HepG2 (cell line): ENCODE results near the gene RAD1. TPM values are rescaled to one million over a fixed set of nuclear protein-coding genes. Genes with fewer than 3 reads are reported as not detected.

Source experiments
- CCAR2 ChIP-seq: fragments of 200-400 bp; formaldehyde crosslinking; optimal IDR thresholded peaks from 2 replicates; pipeline ENCODE3; 2018; ENCODE audit warnings: low read depth, mild to moderate bottlenecking, low read length, moderate library complexity
- ETV6 ChIP-seq: sonication (generic); formaldehyde crosslinking; conservative IDR thresholded peaks from 2 replicates; pipeline ENCODE4 v1.4.0; 2020; ENCODE audit warnings: missing genetic modification reagents
- GTF3A ChIP-seq: sonication (generic); formaldehyde crosslinking; conservative IDR thresholded peaks from 2 replicates; pipeline ENCODE4 v1.4.0; 2020; ENCODE audit warnings: mild to moderate bottlenecking, missing genetic modification reagents
- HDAC6 ChIP-seq: fragments of 200-600 bp; sonication (generic); IDR thresholded peaks from 2 replicates; pipeline ENCODE4 v1.7.0; 2017; ENCODE audit warnings: mild to moderate bottlenecking, antibody characterized with exemption, low read length, low read depth
- MAX ChIP-seq: IDR thresholded peaks from 2 replicates; pipeline ENCODE4 v1.6.1; 2012; ENCODE audit warnings: inconsistent platforms
- NAIF1 ChIP-seq: sonication (generic); formaldehyde crosslinking; IDR thresholded peaks from 2 replicates; pipeline ENCODE4 v1.5.0; 2020; ENCODE audit warnings: mild to moderate bottlenecking, missing genetic modification reagents, borderline replicate concordance
- PCBP2 ChIP-seq: fragments of 200-400 bp; formaldehyde crosslinking; optimal IDR thresholded peaks from 2 replicates; pipeline ENCODE3; 2018; ENCODE audit warnings: low read length, low read depth; ENCODE audit not compliant: poor library complexity, severe bottlenecking
- PPARG ChIP-seq: conservative IDR thresholded peaks from 2 replicates; pipeline ENCODE4 v1.6.1; 2016; ENCODE audit warnings: missing biosample characterization, missing genetic modification reagents
- ZBTB33 ChIP-seq: sonication (generic); formaldehyde crosslinking; IDR thresholded peaks from 2 replicates; pipeline ENCODE4 v1.4.0; 2020; ENCODE audit warnings: missing genetic modification reagents
- ZGPAT ChIP-seq: IDR thresholded peaks from 2 replicates; pipeline ENCODE4 v1.6.1; 2016; ENCODE audit warnings: mild to moderate bottlenecking
- ZNF12 ChIP-seq: sonication (generic); formaldehyde crosslinking; IDR thresholded peaks from 2 replicates; pipeline ENCODE4 v1.5.0; 2020; ENCODE audit warnings: missing genetic modification reagents
- ZNF142 ChIP-seq: sonication (generic); formaldehyde crosslinking; IDR thresholded peaks from 2 replicates; pipeline ENCODE4 v1.4.0; 2020; ENCODE audit warnings: missing genetic modification reagents
- ZNF337 ChIP-seq: sonication (generic); formaldehyde crosslinking; IDR thresholded peaks from 2 replicates; pipeline ENCODE4 v1.5.1; 2020; ENCODE audit warnings: missing genetic modification reagents, low read depth, mild to moderate bottlenecking, borderline replicate concordance
- ZNF547 ChIP-seq: sonication (generic); formaldehyde crosslinking; IDR thresholded peaks from 2 replicates; pipeline ENCODE4 v1.5.1; 2020; ENCODE audit warnings: mild to moderate bottlenecking, missing genetic modification reagents
- ZNF644 ChIP-seq: IDR thresholded peaks from 2 replicates; pipeline ENCODE4 v1.6.1; 2016; ENCODE audit warnings: low read depth
- ZNF777 ChIP-seq: sonication (generic); formaldehyde crosslinking; IDR thresholded peaks from 2 replicates; pipeline ENCODE4 v1.4.0; 2020; ENCODE audit warnings: missing genetic modification reagents
- ZNF878 ChIP-seq: sonication (generic); formaldehyde crosslinking; IDR thresholded peaks from 2 replicates; pipeline ENCODE4 v1.8.1; 2023; ENCODE audit warnings: mild to moderate bottlenecking, missing genetic modification reagents, moderate library complexity
- polyA plus RNA-seq, 8 experiments: library from polyadenylated mRNA; depleted of rRNA in 3 of 8; stranded (reverse) in 7 of 8; unstranded in 1 of 8; fragments of >200 nt; fragmentation: Illumina TruSeq in 4 of 8; extraction: Trizol in 4 of 8; gene quantifications; 2 replicates each; pipeline versions ENCODE4 v1.2.1 to v1.2.3, GENCODE V29; 2011 to 2016; ENCODE audit warnings: low read depth in 4 of 8, missing spikeins in 1 of 8, mixed read lengths in 1 of 8; ENCODE audit not compliant: insufficient read depth in 1 of 8
- total RNA-seq, 5 experiments: library from RNA; depleted of rRNA; stranded (reverse); fragments of >200 nt; fragmentation: Illumina TruSeq; extraction: Trizol; gene quantifications; 2 replicates each; pipeline ENCODE4 v1.2.3, GENCODE V29; 2016; ENCODE audit warnings: low read depth in 1 of 5
- TF ChIP-seq, protein P1 (sequence below): sonication (generic); formaldehyde crosslinking; IDR thresholded peaks from 2 replicates; pipeline ENCODE4 v1.4.0; 2020; ENCODE audit warnings: missing genetic modification reagents

Gene RAD1
- total and polyA plus RNA-seq, 2 of the 13 experiments (the other 11 are each of a cell fraction or from before 2014, with no cell fraction given), result 14.7 to 39.1 TPM

- TF ChIP-seq, protein P1, sequence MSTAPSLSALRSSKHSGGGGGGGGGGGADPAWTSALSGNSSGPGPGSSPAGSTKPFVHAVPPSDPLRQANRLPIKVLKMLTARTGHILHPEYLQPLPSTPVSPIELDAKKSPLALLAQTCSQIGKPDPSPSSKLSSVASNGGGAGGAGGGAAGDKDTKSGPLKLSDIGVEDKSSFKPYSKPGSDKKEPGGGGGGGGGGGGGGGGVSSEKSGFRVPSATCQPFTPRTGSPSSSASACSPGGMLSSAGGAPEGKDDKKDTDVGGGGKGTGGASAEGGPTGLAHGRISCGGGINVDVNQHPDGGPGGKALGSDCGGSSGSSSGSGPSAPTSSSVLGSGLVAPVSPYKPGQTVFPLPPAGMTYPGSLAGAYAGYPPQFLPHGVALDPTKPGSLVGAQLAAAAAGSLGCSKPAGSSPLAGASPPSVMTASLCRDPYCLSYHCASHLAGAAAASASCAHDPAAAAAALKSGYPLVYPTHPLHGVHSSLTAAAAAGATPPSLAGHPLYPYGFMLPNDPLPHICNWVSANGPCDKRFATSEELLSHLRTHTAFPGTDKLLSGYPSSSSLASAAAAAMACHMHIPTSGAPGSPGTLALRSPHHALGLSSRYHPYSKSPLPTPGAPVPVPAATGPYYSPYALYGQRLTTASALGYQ (CRISPR knock-in tag), result peak; percentile 66
- TF ChIP-seq PCBP2 (no peak), ZNF547 (no peak; the same call in 1 of the 2 replicates), ZGPAT (CRISPR knock-in tag) (peak; percentile 86), ZNF12 (CRISPR knock-in tag) (no peak), ETV6 (CRISPR knock-in tag) (0 out of 2 replicates have a peak, but pooled peaks have one; percentile 26), PPARG (CRISPR knock-in tag) (peak; percentile 27; the same call in 1 of the 2 replicates), ZBTB33 (CRISPR knock-in tag) (no peak), ZNF644 (no peak), GTF3A (CRISPR knock-in tag) (peak; percentile 87), ZNF337 (no peak), ZNF777 (CRISPR knock-in tag) (no peak), MAX (peak; percentile 85), ZNF878 (CRISPR knock-in tag) (peak; percentile 84), CCAR2 (no peak), HDAC6 (no peak), ZNF142 (CRISPR knock-in tag) (0 out of 2 replicates have a peak, but pooled peaks have one; percentile 47), NAIF1 (no peak)
Observed at GRCh38 chr5:34915139-34915855, at the start of gene RAD1, which contains the start of gene BRIX1 (continued).
